GM19463 (cell line): Measurements from ENCODE around the gene ZBTB46.
"Not testable (repeated sequence)": the region's sequence is repeated elsewhere in the genome, so short reads cannot be mapped to it uniquely, and the experiment has no call there.

Experiments
- ATAC-seq: cut with Tn5 transposase; IDR thresholded peaks from one replicate; pipeline ENCODE4 v1.9.1; 2021; ENCODE audit warnings: mild to moderate bottlenecking, moderate library complexity; ENCODE audit not compliant: unreplicated experiment

ZBTB46 gene, protein sequence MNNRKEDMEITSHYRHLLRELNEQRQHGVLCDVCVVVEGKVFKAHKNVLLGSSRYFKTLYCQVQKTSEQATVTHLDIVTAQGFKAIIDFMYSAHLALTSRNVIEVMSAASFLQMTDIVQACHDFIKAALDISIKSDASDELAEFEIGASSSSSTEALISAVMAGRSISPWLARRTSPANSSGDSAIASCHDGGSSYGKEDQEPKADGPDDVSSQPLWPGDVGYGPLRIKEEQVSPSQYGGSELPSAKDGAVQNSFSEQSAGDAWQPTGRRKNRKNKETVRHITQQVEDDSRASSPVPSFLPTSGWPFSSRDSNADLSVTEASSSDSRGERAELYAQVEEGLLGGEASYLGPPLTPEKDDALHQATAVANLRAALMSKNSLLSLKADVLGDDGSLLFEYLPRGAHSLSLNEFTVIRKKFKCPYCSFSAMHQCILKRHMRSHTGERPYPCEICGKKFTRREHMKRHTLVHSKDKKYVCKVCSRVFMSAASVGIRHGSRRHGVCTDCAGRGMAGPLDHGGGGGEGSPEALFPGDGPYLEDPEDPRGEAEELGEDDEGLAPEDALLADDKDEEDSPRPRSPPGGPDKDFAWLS

DNA sequence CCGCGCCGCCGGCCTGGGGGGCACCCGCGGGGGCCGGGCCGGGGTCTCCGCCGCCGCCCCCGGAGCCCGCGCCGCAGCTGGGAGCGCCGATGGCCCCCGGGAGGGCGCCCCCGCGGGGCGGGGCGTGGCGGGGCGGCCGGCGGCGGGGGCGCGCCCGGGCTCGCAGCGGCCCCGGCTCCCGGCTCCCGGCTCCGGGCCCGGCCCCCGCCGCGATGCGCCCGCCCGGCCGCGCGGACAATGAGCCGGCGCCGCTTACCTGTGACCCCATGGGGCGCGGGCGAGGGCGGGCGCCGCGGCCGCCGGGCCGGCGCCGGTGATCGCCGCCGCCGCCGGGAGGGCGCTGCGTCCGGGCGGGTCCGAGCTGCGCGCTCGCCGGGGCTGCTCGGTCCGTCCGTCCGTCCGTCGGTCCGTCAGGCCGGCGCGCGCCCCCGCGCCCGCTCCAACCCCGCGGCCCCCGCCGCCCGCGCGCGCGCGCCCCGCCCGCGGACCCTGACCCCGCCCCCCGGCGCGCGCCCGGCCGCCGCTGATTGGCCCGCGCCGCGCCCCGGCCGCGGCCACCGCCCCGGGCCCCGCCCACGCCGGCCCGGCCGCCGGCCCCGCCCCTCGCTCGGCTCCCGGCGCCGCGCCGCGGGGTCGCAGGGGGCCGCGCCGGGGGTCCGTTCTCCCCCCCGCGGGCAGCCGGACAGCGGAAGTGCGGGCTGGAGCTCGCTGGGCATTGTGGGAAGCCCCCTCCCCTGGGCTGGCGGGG, at the start of gene ZBTB46:
ZBTB46 (minus strand) TSS at position 424 of the 748 bp plus-strand sequence. CDS start 40,507 bp downstream, outside the sequence.
- ATAC-seq, result peak; percentile 63

DNA sequence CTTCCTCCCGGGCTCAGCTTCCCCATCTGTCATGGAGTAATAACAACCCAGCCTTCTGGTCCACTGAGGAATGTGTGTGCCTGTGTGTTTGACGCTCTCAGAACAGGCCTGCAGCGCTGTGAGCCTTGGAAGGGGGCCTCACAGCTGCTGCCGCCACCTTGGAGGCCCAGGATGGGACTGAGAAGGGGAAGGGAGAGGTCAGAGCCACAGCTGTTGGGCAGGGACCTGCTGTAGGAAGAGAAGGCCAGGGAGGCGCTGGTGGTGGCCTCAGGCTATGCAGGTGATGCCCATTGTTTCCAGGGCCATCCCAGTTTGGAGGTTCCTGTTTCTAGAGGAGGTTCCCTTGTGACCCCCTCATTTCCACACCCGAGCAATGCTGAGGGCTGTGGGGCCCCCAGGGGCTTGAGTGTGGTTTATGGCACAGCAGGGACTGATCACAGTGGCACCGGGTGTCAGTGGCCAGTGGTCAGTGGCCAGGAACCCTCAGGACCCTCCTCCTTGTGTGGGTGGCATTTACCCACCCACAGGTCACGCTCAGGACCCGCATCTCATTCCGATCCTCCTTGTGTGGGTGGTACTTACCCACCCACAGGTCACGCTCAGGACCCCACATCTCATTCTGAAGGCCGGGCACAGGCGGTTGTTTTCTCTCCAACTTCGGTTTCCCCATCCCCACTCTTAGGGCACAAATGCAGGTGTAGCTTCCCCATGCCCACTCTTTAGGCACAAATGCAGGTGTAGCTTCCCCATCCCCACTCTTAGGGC, 48.0 kb upstream of the ZBTB46 start:
- no peak for ATAC-seq

DNA sequence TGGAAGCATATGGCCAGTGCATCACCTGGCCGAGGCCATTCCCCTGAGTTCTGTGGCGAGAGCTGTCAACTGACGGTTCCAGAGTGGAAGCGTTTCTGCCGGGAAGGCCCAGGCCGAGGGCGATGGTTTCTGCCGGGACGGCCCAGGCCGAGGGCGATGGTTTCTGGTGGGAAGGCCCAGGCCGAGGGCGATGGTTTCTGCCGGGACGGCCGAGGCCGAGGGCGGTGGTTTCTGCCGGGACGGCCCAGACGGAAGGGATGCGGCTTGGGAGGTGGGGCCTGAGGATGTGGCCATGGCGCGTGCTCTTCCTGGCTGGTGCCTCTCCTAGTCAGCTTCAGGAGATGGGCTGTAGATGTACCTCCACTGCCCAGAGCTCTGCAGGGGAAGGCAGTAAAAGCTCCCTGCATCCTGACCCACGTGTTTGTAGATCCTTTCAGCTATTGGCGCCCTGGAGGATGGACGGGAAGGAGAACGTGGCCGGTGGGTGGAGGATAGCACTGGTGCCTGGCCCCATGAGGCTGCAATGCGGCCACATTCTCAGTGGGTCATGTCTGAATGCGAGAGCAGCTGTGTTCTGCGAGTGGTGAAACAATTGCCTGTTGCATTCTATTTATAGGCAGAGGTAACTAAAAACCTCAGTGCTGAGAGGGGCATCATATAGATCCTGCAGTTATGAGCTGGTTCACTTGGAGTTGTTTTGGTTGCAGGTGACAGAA, 46.8 kb upstream of the ZBTB46 start:
- ATAC-seq, result no peak

DNA sequence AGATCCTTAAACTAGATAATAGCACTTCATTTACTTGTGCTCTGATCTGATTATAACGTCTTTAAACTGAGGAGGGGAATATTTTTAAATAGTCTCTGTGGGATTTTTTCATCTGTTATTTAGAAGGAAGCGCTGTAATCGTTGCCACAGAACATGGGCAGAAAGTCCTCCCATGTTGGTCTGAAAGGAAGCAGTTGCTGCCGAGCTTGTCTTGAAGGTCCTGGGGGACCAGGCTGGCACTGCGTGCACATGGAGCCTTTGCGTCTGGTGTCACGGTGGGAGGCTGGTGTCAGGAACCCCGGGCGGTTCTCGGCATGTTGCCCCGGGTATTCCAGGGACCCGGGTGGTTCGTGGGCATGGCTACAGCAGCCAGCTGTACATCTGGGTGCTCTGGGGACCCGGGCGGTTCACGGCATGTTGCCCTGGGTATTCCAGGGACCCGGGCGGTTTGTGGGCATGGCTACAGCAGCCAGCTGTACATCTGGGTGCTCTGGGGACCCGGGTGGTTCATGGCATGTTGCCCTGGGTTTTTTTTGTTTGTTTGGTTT, 45.5 kb upstream of the ZBTB46 start:
- no peak for ATAC-seq

DNA sequence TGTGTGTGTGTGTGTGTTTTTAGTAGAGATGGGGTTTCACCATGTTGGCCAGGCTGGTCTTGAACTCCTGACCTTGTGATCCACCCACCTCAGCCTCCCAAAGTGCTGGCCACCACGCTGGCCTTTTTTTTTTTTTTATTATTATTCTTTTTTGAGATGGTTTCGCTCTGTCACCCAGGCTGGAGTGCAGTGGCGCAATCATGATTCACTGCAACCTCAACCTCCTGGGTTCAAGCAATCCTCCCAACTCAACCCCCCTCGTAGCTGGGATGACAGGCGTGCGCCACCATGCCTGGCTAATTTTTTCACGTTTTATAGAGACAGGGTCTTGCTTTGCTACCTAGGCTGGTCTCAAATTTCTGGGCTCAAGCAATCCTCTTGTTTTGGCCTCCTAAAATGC, 43.2 kb upstream of the ZBTB46 start:
- not testable (repeated sequence) for ATAC-seq

DNA sequence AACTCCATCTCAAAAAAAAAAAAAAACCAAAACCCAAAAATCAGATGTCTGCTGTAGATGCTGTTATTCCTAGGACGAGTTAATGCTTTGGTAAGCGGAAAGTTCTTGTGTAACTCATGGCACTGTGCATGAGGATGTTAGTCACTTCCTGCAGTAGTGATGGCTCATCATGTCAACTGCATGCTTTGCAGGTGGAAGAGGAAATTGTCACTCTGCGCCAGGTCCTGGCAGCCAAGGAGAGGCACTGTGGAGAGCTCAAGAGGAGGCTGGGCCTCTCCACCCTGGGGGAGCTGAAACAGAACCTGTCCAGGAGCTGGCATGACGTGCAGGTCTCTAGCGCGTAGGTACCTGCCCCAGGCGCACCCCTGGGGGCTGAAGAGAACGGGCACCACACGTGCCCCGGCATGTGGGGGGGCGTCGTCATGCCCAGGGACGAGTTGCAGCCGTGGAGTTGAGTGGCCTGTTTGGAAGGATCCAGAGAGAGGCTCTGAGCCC, 42.5 kb upstream of the ZBTB46 start:
- ATAC-seq, result no peak

DNA sequence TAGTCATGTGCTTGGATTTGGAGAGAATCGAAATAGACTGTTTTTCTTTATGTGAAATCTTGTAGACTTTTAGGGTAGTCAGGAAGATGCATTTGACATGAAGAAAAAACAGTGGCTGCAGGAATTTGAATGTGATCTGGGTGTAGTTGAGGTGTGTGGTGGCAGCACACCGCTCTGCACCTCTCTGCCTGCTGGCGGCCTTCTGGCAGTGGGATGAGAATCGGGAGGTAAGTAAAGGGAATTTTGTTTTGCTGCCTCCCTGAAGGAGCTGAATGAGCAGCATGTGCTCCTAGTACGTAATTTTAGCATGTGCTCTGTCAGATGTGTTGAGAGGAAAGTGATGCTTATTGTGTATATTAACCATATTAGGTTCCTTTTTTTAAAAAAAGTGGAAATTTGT, 37.2 kb upstream of the ZBTB46 start:
- no peak for ATAC-seq

DNA sequence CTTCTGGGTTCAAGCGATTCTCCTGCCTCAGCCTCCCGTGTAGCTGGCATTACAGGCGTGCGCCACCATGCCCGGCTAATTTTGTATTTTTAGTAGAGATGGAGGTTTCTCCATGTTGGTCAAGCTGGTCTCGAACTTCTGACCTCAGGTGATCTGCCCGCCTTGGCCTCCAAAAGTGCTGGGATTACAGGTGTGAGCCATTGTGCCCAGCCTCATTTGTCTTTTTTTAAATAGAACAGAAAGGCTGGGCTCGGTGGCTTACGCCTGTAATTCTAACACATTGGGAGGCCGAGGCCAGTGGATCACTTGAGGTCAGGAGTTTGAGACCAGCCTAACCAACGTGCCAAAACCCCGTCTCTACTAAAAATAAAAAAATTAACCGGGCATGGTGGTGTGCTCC, 36.0 kb upstream of the ZBTB46 start:
- ATAC-seq, result not testable (repeated sequence)

DNA sequence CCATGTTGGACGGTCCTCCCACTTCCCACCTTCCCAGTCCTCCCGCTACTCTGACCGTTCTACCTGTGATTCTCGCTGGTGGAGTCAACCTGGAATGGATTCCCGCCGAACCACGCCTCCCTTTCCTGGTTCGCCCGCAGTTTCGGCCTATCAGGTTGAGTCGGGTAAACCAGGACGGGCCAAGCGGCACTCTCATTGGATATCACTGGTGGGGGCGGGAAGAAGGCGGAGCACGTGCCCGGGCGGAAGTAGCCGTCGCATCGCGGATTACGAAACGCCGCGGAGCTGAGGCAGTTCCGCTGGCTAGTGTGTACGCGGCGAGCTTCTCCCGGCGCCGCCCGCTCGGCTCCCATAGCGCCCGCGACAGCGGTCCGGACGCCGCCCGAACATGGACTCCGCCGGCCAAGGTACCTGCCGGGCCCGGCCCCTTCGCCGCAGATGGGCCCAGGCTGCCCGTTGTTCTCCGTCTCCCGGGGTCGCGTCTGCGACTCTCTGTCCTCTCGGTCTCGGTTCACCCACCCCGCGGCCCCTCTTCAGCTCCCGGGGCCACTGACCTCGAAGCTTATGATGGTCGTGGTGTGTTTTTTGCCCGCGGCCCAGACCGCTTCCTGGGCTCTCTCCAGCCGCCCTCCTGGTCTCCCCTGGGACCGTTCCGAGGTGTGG, 34.0 kb upstream of the ZBTB46 start, which contains the start of gene TPD52L2:
TPD52L2 (plus strand) TSS at position 293 of the 663 bp plus-strand sequence; CDS start at position 389, 96 bp downstream.
- peak; percentile 77 for ATAC-seq

DNA sequence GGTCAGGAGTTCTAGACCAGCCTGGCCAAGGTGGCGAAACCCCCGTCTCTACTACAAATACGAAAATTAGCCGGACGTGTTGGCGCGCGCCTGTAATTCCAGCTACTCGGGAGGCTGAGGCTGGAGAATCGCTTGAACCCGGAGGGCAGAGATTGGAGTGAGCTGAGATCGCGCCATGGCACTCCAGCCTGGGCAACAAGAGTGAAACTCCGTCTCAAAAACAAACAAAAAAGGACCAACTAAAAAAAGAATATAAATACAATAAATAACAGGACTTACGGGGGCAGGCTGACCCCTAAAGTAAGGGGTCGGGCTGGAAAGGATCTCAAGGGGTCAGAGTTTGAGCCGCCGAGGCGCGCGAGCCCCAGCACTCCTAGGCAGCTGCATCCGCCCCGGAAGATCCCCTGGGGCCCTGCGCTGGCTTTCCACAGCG, 33.5 kb upstream of the ZBTB46 start:
- ATAC-seq, result no peak

DNA sequence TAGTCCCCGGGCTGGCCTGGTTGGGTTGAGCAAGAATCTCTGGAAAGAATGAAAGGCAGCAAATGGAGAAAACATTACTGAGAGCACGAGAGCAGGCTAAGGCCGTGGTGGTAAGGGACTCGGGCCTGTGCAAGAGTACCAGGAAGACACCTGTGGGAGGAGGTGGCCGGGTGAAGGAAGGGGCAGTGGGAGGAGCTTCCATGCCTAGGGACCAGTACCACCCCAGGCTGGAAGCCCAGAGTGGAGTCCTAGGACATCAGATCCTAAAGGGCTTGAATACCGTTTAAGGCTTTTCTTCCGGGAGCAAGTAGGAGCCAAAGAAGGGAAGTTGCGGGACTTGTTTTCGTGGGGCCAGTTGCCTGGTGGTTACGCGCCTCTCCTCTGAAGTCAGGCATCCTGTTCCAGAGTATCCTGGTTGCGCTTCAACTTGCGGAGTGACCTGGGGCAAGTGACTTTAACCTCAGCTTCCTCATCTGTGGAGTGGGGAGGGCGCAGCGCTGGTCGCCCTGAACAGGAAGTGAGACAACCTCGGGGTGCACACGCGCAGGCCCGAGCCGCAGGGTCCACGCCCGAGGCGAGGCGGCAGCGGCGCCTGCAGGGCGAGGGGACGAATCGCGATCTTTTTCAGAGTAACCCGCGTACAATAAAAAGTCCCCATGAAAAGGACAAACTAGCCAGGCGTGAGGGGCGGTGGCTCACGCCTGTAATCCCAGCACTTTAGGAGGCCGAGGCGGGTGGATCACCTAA, 32.9 kb upstream of the ZBTB46 start:
- peak; percentile 70 for ATAC-seq

DNA sequence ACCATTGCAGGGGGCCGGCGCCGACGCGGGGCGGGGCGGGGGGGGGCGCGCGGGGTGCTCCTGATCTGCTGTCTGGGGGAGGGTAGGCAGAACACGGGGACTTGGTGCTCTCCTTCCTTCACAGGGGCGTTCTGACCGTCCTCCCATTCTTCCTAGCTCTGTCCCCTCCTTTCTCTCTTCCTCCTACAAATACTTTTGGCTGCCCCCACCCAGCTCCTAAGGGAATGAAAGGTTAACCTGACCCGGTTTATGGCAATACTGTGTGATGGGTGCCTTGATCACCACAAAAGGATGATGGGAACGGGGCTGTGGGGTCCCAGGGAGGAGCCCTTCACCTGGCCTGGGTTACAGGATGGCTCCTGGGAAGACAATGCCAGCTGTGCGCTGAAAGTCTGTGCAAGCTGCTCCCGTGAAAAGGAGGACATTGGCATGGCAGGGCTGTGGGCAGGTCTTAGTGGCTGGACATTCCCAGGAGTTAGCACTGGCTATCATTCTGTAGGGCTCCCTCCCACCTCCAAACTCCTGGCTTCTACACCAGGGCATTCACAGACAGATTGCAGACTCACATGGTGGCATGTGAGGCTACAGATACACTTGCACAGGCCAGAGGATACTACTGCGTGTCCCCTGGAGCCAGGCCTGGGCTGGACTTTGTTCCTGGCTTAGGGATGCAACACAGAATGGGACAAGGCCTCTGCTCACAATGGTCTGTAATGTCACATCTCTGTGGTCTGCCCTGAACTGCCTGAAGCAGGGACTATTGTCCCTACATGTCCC, 32.1 kb upstream of the ZBTB46 start:
- no peak for ATAC-seq

DNA sequence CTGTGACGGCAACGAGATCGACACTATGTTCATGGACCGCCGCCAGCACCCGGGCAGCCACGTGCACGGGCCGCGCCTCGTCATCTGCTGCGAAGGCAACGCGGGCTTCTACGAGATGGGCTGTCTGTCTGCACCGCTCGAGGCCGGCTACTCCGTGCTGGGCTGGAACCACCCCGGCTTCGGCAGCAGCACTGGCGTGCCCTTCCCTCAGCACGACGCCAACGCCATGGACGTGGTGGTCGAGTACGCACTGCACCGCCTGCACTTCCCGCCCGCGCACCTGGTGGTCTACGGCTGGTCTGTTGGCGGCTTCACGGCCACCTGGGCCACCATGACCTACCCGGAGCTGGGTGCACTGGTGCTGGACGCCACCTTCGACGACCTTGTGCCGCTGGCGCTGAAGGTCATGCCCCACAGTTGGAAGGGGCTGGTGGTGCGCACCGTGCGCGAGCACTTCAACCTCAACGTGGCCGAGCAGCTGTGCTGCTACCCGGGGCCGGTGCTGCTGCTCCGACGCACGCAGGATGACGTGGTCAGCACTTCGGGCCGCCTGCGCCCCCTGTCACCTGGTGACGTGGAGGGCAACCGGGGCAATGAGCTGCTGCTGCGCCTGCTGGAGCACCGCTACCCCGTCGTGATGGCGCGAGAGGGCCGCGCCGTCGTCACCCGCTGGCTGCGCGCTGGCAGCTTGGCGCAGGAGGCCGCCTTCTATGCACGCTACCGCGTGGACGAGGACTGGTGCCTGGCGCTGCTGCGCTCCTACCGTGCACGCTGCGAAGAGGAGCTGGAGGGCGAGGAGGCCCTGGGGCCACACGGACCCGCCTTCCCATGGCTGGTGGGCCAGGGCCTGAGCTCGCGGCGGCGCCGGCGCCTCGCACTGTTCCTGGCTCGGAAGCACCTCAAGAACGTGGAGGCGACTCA, 31.2 kb upstream of the ZBTB46 start:
- no peak for ATAC-seq

DNA sequence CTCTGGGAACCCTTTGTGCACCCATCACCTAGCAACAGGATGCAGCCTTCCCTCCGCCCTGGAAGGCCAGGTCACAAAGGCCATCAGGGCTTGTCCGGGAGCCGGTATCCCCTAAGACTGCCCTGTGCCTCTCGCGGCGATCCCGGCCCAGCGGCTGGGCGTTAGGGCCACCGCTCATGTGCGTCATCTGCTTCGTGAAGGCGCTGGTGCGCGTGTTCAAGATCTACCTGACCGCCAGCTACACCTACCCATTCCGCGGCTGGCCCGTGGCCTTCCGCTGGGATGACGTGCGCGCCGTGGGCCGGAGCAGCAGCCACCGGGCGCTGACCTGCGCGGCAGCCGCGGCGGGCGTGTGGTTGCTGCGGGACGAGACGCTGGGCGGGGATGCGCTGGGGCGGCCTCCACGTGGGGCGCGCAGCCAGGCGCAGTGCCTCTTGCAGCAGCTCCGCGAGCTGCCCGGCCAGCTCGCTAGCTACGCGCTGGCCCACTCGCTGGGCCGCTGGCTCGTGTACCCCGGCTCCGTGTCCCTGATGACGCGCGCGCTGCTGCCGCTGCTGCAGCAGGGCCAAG, 30.4 kb upstream of the ZBTB46 start, which contains the start of gene ABHD16B:
ABHD16B (plus strand) TSS at position 134 of the 570 bp plus-strand sequence; CDS start at position 177, 43 bp downstream.
- no peak for ATAC-seq

DNA sequence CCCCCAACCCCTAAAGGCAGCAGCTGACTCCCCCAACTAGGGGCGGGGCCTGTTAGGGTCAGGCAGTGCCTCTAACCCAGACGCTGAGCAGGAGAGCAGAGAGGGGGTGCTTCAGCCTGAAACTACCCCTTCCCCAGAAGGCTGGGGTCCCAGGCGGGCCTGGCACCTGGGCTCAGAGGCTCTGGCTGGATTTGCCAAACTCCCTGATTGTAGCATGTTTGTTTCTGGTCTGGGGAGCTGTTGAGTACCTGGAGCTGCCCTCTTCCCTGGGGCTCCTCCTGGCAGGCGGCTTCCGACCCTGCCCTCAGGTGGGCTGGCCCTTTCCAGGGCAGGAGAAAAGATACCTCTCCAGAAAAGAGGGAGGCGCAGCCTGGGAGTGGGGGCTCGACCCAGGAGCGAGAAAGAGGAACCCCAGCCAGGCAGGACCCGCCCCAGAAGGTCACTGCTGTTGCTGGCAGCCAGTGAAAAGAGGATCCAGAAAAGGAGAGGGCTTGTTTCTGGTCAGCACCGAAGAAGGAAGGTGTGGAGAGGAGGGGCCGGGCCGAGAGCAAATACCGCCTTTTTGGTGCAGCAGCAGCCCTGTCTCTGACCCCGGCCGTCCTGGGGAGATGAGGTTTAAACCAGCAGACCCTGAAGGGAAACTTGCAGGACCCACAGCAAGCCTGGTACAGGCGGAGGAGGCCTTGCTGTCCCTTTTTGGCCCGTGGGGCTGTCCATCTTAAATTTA, 29.4 kb upstream of the ZBTB46 start:
- no peak for ATAC-seq
